IgD-negative memory B cell (primary cell): ENCODE measurements around the gene CD24. TPM values are rescaled to one million over a fixed set of nuclear protein-coding genes. Genes with fewer than 3 reads are reported as not detected.

Experiments used
- H3K27ac Mint-ChIP-seq, 3 donors: one replicate each; pipeline ENCODE4 v1.8.0; 2020 to 2022; ENCODE audit warnings: mild to moderate bottlenecking in 3 of 3, mixed read lengths in 3 of 3, moderate library complexity in 1 of 3
- H3K27me3 Mint-ChIP-seq: one replicate; pipeline ENCODE4 v1.8.0; 2021; ENCODE audit warnings: mixed read lengths
- H3K36me3 Mint-ChIP-seq: one replicate; pipeline ENCODE4 v1.8.0; 2020; ENCODE audit warnings: mild to moderate bottlenecking, mixed read lengths
- H3K4me1 Mint-ChIP-seq, 3 donors: one replicate each; pipeline ENCODE4 v1.8.0; 2020 to 2022; ENCODE audit warnings: mixed read lengths in 3 of 3, mild to moderate bottlenecking in 1 of 3
- H3K4me3 Mint-ChIP-seq, 4 donors: one replicate each; pipeline ENCODE4 v1.8.0; 2020 to 2022; ENCODE audit warnings: mild to moderate bottlenecking in 4 of 4, mixed read lengths in 4 of 4, moderate library complexity in 3 of 4
- H3K9me3 Mint-ChIP-seq, 3 donors: one replicate each; pipeline ENCODE4 v1.8.0; 2020 to 2021; ENCODE audit warnings: mixed read lengths in 3 of 3, mild to moderate bottlenecking in 1 of 3
- polyA plus RNA-seq: library from polyadenylated mRNA; unstranded; fragments of 300-500 nt; fragmentation: Illumina TruSeq; gene quantifications from one replicate; pipeline ENCODE4 v1.2.3, GENCODE V29; 2021

Gene CD24
- polyA plus RNA-seq, 1 donor from 2014 or later = 261 TPM

GRCh38 chr6:106959985-106960384, 14.5 kb downstream of the CD24 start:
- peaks cover 0 to 10% (median 2%) of the 10 kb centered on the region in 3 donors for H3K9me3 Mint-ChIP-seq
- H3K4me1 Mint-ChIP-seq = no peaks in the 10 kb centered on the region
- H3K4me3 Mint-ChIP-seq = no peak overlapping the region
- no peaks in the 10 kb centered on the region for H3K27me3 Mint-ChIP-seq
- no peak overlapping the region for H3K27ac Mint-ChIP-seq
- no peaks in the 10 kb centered on the region for H3K36me3 Mint-ChIP-seq

GRCh38 chr6:106939848-106940247, 34.7 kb downstream of the CD24 start:
- Mint-ChIP-seq H3K4me1 (peaks cover 11 to 16% (median 14%) of the 10 kb centered on the region in 3 donors), H3K36me3 (peaks cover 2% of the 10 kb centered on the region), H3K27me3 (no peaks in the 10 kb centered on the region), H3K27ac (peak overlapping the region in 2 of 3 donors; percentile 50 to 86), H3K9me3 (no peaks in the 10 kb centered on the region), H3K4me3 (peak overlapping the region in 3 of 4 donors; percentile 69 to 82 (median 77))

- peak overlapping the region in 2 of 3 donors; percentile 50 to 86 for H3K27ac Mint-ChIP-seq
- no peaks in the 10 kb centered on the region for H3K9me3 Mint-ChIP-seq
- H3K4me1 Mint-ChIP-seq = peaks cover 11 to 16% (median 14%) of the 10 kb centered on the region in 3 donors
- H3K27me3 Mint-ChIP-seq = no peaks in the 10 kb centered on the region
- H3K4me3 Mint-ChIP-seq = peak overlapping the region in 1 of 4 donors; percentile 82
- peaks cover 4% of the 10 kb centered on the region for H3K36me3 Mint-ChIP-seq
These were observed 35.3 kb downstream of the CD24 start for GRCh38 chr6:106939208-106939607.

DNA sequence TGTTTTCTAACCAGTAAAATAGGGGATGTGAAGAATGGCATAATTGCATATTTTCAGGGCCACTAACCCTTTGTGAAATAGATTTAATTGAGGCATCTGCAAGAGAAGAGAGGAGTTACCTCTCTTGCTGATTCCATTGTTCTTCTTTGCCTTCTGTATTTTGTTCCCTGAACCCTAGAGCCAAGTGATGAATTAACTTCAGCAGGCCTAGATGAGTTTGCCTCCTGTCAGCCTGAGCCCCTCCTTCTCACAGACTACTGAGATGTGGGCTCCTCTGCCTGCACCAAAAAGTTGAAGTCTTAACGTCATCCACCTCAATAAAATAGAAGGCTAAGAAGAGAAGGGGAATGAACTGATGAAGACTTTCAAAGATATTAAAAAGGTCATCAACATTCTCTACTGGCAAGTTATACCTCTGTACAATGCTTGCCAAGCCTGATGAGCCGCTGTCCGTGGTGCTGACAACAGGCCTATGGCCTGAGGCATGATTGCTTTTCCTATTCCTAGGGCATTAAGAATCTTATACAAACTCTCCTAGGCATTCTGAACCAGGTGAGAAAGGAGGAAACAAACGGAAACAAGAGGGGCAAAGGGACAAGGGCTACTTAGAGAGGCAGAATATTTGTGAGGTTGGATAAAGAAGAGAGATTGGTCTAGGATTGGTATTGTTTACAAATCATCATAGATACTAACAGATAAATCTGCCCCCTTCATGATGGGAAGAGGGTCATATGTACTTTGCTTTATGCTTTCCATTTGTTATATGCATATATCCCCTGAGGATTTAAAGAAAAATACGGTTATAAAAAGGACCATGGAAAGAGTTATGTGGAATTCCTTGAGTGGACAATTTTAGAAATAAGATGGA, 46.8 kb downstream of the CD24 start:
- peaks cover 0 to 8% (median 4%) of the 10 kb centered on the region in 3 donors for H3K4me1 Mint-ChIP-seq
- H3K36me3 Mint-ChIP-seq = peaks cover 4% of the 10 kb centered on the region
- H3K9me3 Mint-ChIP-seq = peaks cover 0 to 2% (median 2%) of the 10 kb centered on the region in 3 donors
- no peak overlapping the region for H3K27ac Mint-ChIP-seq
- H3K4me3 Mint-ChIP-seq = peak overlapping the region in 1 of 4 donors; percentile 8
- peaks cover 9% of the 10 kb centered on the region for H3K27me3 Mint-ChIP-seq

- Mint-ChIP-seq H3K9me3 (peaks cover 0 to 2% (median 2%) of the 10 kb centered on the region in 3 donors), H3K36me3 (peaks cover 4% of the 10 kb centered on the region), H3K27me3 (peaks cover 9% of the 10 kb centered on the region), H3K4me1 (peaks cover 0 to 8% (median 3%) of the 10 kb centered on the region in 3 donors), H3K27ac (no peak overlapping the region), H3K4me3 (no peak overlapping the region)
These were observed 48.6 kb downstream of the CD24 start for GRCh38 chr6:106925948-106926347.

DNA sequence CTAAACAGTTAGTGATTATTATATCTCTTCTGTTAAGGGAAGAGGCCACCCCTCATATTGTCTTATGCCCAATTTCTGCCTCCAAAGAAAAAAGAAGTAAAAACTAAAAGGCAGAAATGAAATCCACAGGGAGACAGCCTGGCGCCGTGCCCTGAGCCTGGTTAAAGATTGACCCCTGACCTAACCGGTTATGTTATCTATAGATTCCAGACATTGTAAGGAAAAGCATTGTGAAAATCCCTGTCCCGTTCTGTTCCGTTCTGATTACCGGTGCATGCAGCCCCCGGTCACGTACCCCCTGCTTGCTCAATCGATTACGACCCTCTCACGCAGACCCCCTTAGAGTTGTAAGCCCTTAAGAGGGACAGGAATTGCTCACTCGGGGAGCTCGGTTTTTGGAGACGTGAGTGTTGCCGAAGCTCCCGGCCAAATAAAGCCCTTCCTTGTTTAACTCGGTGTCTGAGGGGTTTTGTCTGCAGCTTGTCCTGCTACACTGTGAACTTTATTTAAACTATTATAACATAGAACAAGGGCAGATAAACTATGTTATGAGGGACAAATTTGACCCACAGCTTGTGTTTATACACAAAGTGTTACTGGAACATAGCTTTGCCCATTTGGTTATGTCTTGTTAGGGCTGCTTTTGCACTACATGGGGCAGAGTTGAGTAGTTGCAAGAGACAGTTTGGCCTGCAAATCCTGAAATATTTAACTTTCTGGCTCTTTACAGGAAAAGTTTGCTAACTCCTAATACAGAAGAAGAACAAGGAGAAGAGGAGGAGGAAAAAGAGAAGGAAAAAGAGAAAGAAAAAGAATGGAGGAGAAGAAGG, 49.6 kb downstream of the CD24 start:
- no peak overlapping the region for H3K4me3 Mint-ChIP-seq
- peaks cover 0 to 2% (median 2%) of the 10 kb centered on the region in 3 donors for H3K9me3 Mint-ChIP-seq
- H3K4me1 Mint-ChIP-seq = peaks cover 0 to 8% (median 3%) of the 10 kb centered on the region in 3 donors
- no peak overlapping the region for H3K27ac Mint-ChIP-seq
- H3K36me3 Mint-ChIP-seq = peaks cover 4% of the 10 kb centered on the region
- peaks cover 9% of the 10 kb centered on the region for H3K27me3 Mint-ChIP-seq

DNA sequence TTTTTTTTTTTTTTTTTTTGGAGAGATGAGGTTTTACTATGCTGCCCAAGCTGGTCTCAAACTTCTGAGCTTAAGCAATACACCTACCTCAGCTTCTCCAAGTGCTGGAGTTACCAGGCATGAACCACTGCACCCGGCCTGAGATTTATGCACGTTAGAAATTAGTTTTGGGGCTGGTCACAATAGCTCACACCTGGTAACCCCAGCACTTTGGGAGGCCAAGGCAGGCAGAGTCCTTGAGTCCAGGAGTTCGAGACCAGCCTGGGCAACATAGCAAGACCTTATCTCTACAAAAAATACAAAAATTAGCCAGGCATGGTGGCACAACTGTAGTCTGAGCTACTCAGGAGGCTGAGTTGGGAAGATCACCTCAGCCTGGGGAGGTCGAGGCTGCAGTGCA, 51.9 kb downstream of the CD24 start:
- Mint-ChIP-seq H3K36me3 (peaks cover 4% of the 10 kb centered on the region), H3K9me3 (peaks cover 0 to 2% (median 2%) of the 10 kb centered on the region in 3 donors), H3K27ac (no peak overlapping the region), H3K4me1 (peaks cover 0 to 8% (median 3%) of the 10 kb centered on the region in 3 donors), H3K4me3 (no peak overlapping the region), H3K27me3 (peaks cover 8% of the 10 kb centered on the region)

Other genes with a start within 250 kb of the CD24 start
- 15.1 TPM for gene MTRES1, start 53.5 kb upstream of the CD24 start, polyA plus RNA-seq
- gene BEND3, start 140.8 kb upstream of the CD24 start, polyA plus RNA-seq = 0.90 TPM